K562 (cell line): ENCODE data around the gene RAI1. TPM values are rescaled to one million over a fixed set of nuclear protein-coding genes. Genes with fewer than 3 reads are reported as not detected.
A peak's percentile ranks its signal among the peaks of the same experiment; 100 is the strongest.

Experiments
- ARID3A ChIP-seq: IDR thresholded peaks from 2 replicates; pipeline ENCODE4 v1.6.1; 2012; ENCODE audit warnings: low read depth, low read length, improper control_type of control experiment, borderline replicate concordance
- BDP1 ChIP-seq: IDR thresholded peaks from 3 replicates; pipeline ENCODE4 v1.6.1; 2011; ENCODE audit not compliant: insufficient read length, insufficient read depth
- BRD9 ChIP-seq: fragments of 450-650 bp; IDR thresholded peaks from 2 replicates; pipeline ENCODE4 v1.6.1; 2018; ENCODE audit warnings: low read depth; ENCODE audit not compliant: partially characterized antibody
- E2F8 ChIP-seq: fragments of 450-650 bp; IDR thresholded peaks from 2 replicates; pipeline ENCODE4 v1.7.1; 2018; ENCODE audit warnings: mild to moderate bottlenecking, low read depth; ENCODE audit not compliant: partially characterized antibody
- EGR1 ChIP-seq: fragments of 450-650 bp; conservative IDR thresholded peaks from 2 replicates; pipeline ENCODE4 v1.6.1; 2017; ENCODE audit warnings: mild to moderate bottlenecking
- ELF4 ChIP-seq: fragments of 450-650 bp; formaldehyde crosslinking; IDR thresholded peaks from 2 replicates; pipeline ENCODE4 v1.4.0; 2022; ENCODE audit warnings: missing genetic modification characterization
- ESRRA ChIP-seq: fragments of 450-650 bp; IDR thresholded peaks from 2 replicates; pipeline ENCODE4 v1.6.1; 2014; ENCODE audit warnings: low read depth, mild to moderate bottlenecking, moderate library complexity, borderline replicate concordance
- HCFC1 ChIP-seq: IDR thresholded peaks from 2 replicates; pipeline ENCODE4 v1.6.1; 2012; ENCODE audit warnings: low read depth, low read length, improper control_type of control experiment
- KLF13 ChIP-seq: fragments of 450-650 bp; IDR thresholded peaks from 2 replicates; pipeline ENCODE4 v1.6.1; 2016; ENCODE audit warnings: missing genetic modification characterization, low read depth, mild to moderate bottlenecking, missing compliant biosample characterization, moderate library complexity, borderline replicate concordance
- NFE2L1 ChIP-seq: fragments of 450-650 bp; IDR thresholded peaks from 2 replicates; pipeline ENCODE4 v1.6.1; 2016; ENCODE audit warnings: missing genetic modification characterization, low read depth, mild to moderate bottlenecking, missing compliant biosample characterization, moderate library complexity, borderline replicate concordance
- PHF21A ChIP-seq: fragments of 450-650 bp; IDR thresholded peaks from 2 replicates; pipeline ENCODE4 v1.6.1; 2017; ENCODE audit warnings: low read depth, borderline replicate concordance
- PKNOX1 ChIP-seq: fragments of 450-650 bp; IDR thresholded peaks from 2 replicates; pipeline ENCODE4 v1.6.1; 2016
- POLR2H ChIP-seq: IDR thresholded peaks from 2 replicates; pipeline ENCODE4 v1.6.1; 2016; ENCODE audit warnings: missing genetic modification characterization, low read depth, mild to moderate bottlenecking, control low read depth, missing compliant biosample characterization, moderate library complexity
- RBBP5 ChIP-seq: fragments of 200-600 bp; sonication (generic); IDR thresholded peaks from 2 replicates; pipeline ENCODE4 v1.6.1; 2012; ENCODE audit warnings: borderline replicate concordance, mild to moderate bottlenecking, low read length, control low read depth, inconsistent platforms; ENCODE audit not compliant: insufficient read depth, poor library complexity, severe bottlenecking
- ZNF398 ChIP-seq: fragments of 250-450 bp; sonication (Bioruptor Pico); IDR thresholded peaks from 2 replicates; pipeline ENCODE4 v1.8.0; 2021; ENCODE audit warnings: moderate library complexity, mild to moderate bottlenecking, inconsistent platforms
- ZNF780A ChIP-seq: fragments of 250-450 bp; sonication (Bioruptor Pico); IDR thresholded peaks from 2 replicates; pipeline ENCODE4 v1.5.0; 2021; ENCODE audit warnings: mild to moderate bottlenecking
- polyA plus RNA-seq, 8 experiments: library from polyadenylated mRNA; depleted of rRNA in 4 of 8; stranded (reverse) in 5 of 8; unstranded in 3 of 8; fragments of >200 nt; fragmentation: Nextera tagmentation in 2 of 8; fragmentation: Illumina TruSeq in 1 of 8; extraction: Ambion mirVana in 2 of 8; extraction: Trizol in 1 of 8; gene quantifications; 2 replicates each; pipeline versions ENCODE4 v1.2.1 to v1.2.3, GENCODE V29; 2011 to 2014; ENCODE audit warnings: inconsistent platforms in 1 of 8, missing spikeins in 1 of 8
- total RNA-seq, 7 experiments: library from RNA; depleted of rRNA in 6 of 7; stranded (reverse); fragments of >200 nt in 6 of 7; fragmentation: Illumina TruSeq in 2 of 7; extraction: Trizol in 2 of 7; gene quantifications; 2 replicates each; pipeline versions ENCODE4 v1.2.1 to v1.2.3, GENCODE V29; 2011 to 2021; ENCODE audit warnings: low replicate concordance in 1 of 7

RAI1 gene
- total and polyA plus RNA-seq, 9 of the 15 experiments (the other 6 are each of a cell fraction or from before 2014, with no cell fraction given), result 0.68 to 19.9 (median 5.5) TPM

- no peak for TF ChIP-seq E2F8
- TF ChIP-seq ZNF398 (CRISPR knock-in tag), result no peak
- TF ChIP-seq BRD9, result no peak
- TF ChIP-seq RBBP5, result no peak
- no peak for TF ChIP-seq ESRRA
- no peak for TF ChIP-seq BDP1
- no peak for TF ChIP-seq PHF21A
- TF ChIP-seq EGR1, result peak; percentile 32
- no peak for TF ChIP-seq NFE2L1
- no peak; the same call in 1 of the 2 replicates for TF ChIP-seq POLR2H (tag)
- no peak for TF ChIP-seq ARID3A
- no peak for TF ChIP-seq KLF13
- TF ChIP-seq ZNF780A, result no peak
- no peak for TF ChIP-seq HCFC1
- no peak for TF ChIP-seq ELF4
- TF ChIP-seq PKNOX1, result no peak
Observed at GRCh38 chr17:17682737-17683680, 1.8 kb downstream of the RAI1 start (continued).
